HK-2 (cell line): Measurements from ENCODE around the gene PAK4.

Experiments used
- DNase-seq: peaks from one replicate; pipeline ENCODE4 v3.0.0-alpha.2; 2018; ENCODE audit not compliant: unreplicated experiment

Gene PAK4

GRCh38 chr19:39146686-39147450 lies 21.3 kb downstream of the PAK4 start:
- no peak for DNase-seq

DNA sequence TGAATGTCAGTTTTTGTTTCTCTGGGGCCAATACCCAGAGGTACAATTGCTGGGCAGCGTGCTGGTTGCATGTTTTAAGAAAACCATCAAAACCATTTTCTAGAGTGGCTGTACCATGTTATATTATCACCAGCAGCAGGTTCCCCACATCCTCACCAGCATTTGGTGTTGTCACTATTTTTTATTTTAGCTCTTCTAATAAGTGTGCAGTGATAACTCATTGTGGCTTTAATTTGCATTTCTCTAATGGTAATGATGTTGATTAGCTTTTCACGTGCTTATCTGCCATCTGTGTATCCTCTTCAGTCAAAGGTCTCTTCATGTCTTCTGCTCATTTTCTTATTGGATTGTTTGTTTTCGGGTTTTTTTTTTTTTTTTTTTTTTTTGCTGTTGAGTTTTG lies 21.9 kb downstream of the PAK4 start:
- DNase-seq, result no peak

DNA sequence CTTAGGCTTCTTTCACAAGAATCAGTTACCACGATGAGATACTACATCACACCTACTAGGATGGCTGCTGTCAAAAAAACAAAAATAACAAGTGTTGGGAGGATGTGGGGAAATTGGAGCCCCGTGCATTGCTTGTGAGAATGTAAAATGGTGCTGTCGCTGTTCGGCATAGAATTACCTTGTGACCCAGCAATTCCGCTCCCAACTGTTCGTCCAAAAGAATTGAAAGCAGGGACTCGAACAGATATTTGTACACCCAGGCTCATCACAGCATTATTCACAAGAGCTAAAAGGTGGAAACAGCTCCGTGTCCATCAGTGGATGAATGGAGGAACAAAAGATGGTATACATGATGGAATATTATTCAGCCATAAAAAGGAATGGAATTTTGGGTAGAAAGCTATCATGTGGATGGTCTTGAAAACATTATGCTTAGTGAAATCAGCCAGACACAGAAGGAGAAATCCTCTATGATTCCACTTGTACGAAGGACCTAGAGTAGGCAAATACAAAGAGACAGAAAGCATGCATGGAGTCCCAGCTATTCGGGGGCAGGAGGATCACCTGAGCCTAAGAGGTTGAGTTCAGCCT lies 23.4 kb downstream of the PAK4 start:
- no peak for DNase-seq

GRCh38 chr19:39150235-39150634 lies 24.6 kb downstream of the PAK4 start:
- DNase-seq, result no peak

- DNase-seq, result no peak
Observed at GRCh38 chr19:39150807-39151600, 25.4 kb downstream of the PAK4 start.

GRCh38 chr19:39152066-39152465 lies 26.5 kb downstream of the PAK4 start:
- DNase-seq, result no peak

DNA sequence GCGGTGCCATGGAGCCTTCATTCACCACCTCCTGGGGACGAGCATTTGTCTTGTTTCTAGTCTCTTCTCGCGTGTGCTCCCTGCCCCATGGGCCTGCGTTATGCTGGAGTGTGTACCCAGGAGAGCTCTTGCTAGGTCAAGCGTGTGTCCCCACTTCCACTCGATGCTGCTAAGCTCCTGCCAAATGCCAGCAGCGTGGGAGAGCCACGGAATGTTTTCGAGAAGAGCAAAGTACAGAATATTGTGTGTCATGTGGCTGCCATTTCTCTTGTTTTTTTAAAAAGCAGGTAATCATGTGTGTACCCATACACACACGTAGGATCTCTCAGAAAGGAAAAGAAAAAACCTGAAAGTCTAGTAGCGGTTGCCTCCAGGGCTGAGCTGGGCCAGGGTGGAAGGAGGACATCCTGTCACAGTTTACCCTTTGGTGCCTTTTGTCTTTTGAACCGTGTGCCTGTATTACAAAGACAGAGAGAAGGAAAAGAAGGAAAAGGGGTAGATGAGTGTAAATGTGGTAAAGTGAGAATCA lies 28.6 kb downstream of the PAK4 start:
- no peak for DNase-seq

DNA sequence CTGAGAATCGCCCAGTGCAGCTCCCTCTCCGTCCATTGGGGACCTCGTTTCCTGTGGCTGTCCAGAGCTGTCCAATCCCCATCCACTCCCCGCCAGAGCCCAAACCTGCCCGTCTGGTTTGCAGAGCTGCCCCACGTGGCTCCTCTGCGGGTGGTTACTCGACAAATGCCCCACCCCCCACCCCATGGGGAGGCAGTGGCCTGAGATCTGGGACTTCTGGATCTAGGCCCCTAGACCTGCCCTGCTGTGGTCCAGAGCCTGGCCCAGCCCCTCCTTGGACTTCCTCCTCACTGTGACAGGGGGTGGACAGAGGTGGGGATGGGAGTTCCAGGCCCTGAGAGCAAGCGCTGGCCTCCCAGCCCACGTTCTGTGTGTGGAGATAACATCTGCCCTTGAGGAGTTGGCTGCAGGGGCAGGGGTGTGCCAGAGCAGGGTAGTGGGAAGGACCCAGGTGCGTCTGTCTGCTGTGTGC lies 29.1 kb downstream of the PAK4 start:
- DNase-seq, result no peak

- no peak for DNase-seq
Observed at GRCh38 chr19:39155114-39155700, 29.6 kb downstream of the PAK4 start.

DNA sequence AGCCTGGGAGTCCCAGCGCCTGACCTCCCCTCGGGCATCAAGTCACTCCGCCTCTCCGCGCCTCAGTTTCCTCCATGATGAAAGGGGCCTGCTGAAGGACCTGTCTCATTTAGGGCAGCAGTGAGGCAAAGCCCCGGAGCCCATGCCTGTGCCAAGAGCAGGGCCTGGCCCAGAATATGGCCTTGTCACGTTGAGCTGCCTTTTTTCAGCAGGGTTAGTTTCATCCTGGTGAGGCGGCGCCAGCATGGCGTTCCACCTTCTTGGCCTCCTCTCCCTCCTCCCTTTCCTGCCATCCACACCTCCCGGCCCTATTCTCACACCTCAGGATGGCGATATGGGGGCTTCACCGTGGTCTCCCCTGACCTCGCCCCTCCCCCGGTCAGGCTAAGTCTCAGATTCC lies 30.2 kb downstream of the PAK4 start:
- no peak for DNase-seq

GRCh38 chr19:39156326-39157230 lies 31.0 kb downstream of the PAK4 start:
- peak; percentile 59 for DNase-seq

DNA sequence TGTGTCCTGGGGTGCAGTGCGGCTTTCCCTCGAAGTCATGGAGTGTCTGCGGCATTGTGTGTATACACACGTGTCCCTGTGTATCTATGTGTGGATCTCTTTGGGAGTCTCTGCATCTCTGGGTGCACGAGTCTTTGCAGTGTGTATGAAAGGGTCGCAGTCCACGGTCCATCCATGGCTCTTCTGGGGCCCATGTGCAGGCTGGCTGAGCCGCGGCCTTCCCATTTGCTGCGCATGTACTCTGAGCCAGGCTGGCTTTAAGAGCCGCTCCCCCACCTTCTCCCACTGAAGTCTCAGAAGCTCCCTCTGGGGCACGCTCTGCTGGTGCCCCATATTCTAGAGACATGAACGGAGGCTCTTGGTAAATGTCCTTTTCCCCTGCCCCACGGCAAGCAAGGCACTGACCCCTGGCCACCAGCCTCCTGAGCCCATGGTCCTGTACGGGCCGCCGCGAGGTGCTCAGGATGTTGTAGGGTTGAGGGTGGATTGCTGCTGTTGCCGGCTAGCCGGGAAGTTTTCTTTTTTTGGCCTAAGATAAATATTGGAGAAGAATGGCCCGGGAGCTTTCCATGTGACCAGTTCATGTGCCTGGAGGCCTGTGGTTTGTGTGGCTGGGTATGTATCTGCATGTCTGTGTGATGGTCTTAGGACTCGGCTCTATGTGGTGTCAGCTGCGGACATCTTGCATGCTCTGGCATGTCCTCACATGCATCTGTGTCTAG lies 31.9 kb downstream of the PAK4 start:
- no peak for DNase-seq

GRCh38 chr19:39157997-39158389 lies 32.4 kb downstream of the PAK4 start:
- no peak for DNase-seq

GRCh38 chr19:39158646-39159260 lies 33.2 kb downstream of the PAK4 start:
- DNase-seq, result no peak

DNA sequence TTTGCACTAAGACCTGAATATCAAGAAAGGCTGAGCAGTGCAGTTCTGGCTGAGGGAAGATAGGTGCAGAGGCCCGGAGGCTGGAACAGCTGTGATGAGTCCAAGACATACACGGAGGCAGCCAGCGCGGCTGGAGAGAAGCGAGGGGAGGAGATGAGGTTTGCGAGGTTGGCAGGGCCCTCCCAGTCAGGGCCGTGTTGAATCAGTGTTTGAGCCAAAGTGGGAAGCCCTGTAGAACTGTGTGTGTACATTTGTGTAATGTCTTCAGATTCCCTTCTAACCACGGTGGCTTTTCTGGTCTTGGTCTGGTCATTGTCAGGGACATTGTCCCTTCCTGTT lies 34.9 kb downstream of the PAK4 start:
- no peak for DNase-seq

GRCh38 chr19:39160889-39161672 lies 35.5 kb downstream of the PAK4 start:
- DNase-seq, result no peak

DNA sequence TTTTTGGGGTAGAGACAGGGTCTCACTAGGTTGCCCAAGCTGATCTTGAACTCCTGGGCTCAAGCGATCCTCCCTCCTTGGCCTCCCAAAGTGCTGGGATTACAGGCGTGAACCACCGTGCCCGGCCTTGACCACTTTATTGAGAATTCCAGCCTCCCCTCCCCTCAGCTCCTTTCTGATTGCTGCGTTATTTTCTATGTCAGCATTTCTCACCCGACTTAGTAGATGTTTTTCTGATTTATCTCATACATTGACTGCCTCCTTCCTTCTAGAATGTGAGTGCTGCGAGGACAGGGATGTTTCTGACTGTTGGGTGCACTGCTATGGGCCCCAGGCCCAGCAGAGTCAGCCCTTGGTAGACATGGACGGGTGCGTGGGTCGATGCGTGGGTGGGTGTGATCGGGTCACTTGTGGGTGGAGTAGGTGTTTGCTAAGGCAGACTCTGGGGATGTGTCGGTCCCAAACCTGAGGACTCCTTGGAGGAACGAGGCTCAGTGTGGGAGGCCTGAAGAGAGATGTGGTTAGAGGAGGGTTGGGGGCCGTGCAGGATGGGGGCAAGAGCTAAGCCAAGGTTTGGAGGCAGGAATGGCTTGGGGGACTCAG lies 37.0 kb downstream of the PAK4 start:
- DNase-seq, result no peak

GRCh38 chr19:39163621-39164020 lies 38.0 kb downstream of the PAK4 start:
- DNase-seq, result no peak

- no peak for DNase-seq
Observed at GRCh38 chr19:39164289-39164688, 38.7 kb downstream of the PAK4 start.
